SK-N-SH (cell line): Measurements from ENCODE around the gene BSPRY. TPM values are rescaled to one million over a fixed set of nuclear protein-coding genes. Genes with fewer than 3 reads are reported as not detected.

Experiments
- CTCF ChIA-PET: fragments of 300-600, 350-600 bp; formaldehyde crosslinking; extraction: SDS; loops from one replicate; lab custom pipeline; 2021; lab: Yijun Ruan, JAX
- POLR2A ChIA-PET: fragments of 350-600 bp; sonication (Branson Sonifier 250); formaldehyde crosslinking; extraction: SDS; loops from one replicate; lab custom pipeline; 2020; ENCODE audit warnings: antibody characterized with exemption, inconsistent platforms; lab: Yijun Ruan, JAX
- DNase-seq: peaks from one replicate; pipeline ENCODE4 v3.0.0; 2012
- H2AFZ ChIP-seq: fragments of 200-600 bp; sonication (generic); 2 replicates; pipeline ENCODE4 v1.8.1; 2016; ENCODE audit warnings: antibody characterized with exemption, mild to moderate bottlenecking, low read depth
- H3F3A ChIP-seq: fragments of 200-600 bp; sonication (generic); replicated peaks from 2 replicates; pipeline ENCODE3; 2016; ENCODE audit warnings: antibody characterized with exemption, mild to moderate bottlenecking; ENCODE audit not compliant: insufficient read depth
- H3K27ac ChIP-seq, 2 experiments: fragments of 200-500 bp in 1 of 2; fragments of 200-600 bp in 1 of 2; sonication (Bioruptor generic) in 1 of 2; sonication (generic), shearing (Covaris generic) in 1 of 2; 2 replicates each; pipeline versions ENCODE4 v1.5.1 to v1.6.1; 2014 to 2016; ENCODE audit warnings: low read depth in 2 of 2, inconsistent platforms in 1 of 2, low read length in 1 of 2, mild to moderate bottlenecking in 1 of 2, mixed read lengths in 1 of 2
- H3K27me3 ChIP-seq: fragments of 200-600 bp; sonication (generic), shearing (Covaris generic); 2 replicates; pipeline ENCODE4 v1.6.1; 2016; ENCODE audit warnings: mixed run types; ENCODE audit not compliant: insufficient read depth
- H3K36me3 ChIP-seq, 2 experiments: fragments of 200-500 bp in 1 of 2; fragments of 200-600 bp in 1 of 2; sonication (Bioruptor generic) in 1 of 2; sonication (generic) in 1 of 2; replicated peaks in 1 of 2; 2 replicates each; pipeline versions ENCODE3 to v1.5.1; 2014 to 2016; ENCODE audit warnings: low read length in 1 of 2, mild to moderate bottlenecking in 1 of 2; ENCODE audit not compliant: insufficient read depth in 2 of 2, control insufficient read depth in 1 of 2
- H3K4me1 ChIP-seq, 2 experiments: fragments of 200-500 bp in 1 of 2; fragments of 200-600 bp in 1 of 2; sonication (Bioruptor generic) in 1 of 2; sonication (generic), shearing (Covaris generic) in 1 of 2; 2 replicates each; pipeline versions ENCODE4 v1.5.1 to v1.6.1; 2014 to 2016; ENCODE audit warnings: low read depth in 1 of 2, low read length in 1 of 2, mixed run types in 1 of 2; ENCODE audit not compliant: insufficient read depth in 2 of 2, control insufficient read depth in 1 of 2
- H3K4me2 ChIP-seq: fragments of 200-600 bp; sonication (generic), shearing (Covaris generic); 2 replicates; pipeline ENCODE4 v1.6.1; 2017; ENCODE audit warnings: mixed run types
- H3K4me3 ChIP-seq, 2 experiments: fragments of 200-500 bp in 1 of 2; fragments of 200-600 bp in 1 of 2; sonication (Bioruptor generic) in 1 of 2; sonication (generic), shearing (Covaris generic) in 1 of 2; 2 replicates each; pipeline versions ENCODE4 v1.5.1 to v1.8.1; 2014 to 2016; ENCODE audit warnings: low read depth in 2 of 2, inconsistent platforms in 1 of 2, low read length in 1 of 2, mild to moderate bottlenecking in 1 of 2, mixed read lengths in 1 of 2, moderate library complexity in 1 of 2
- H3K79me2 ChIP-seq: fragments of 200-600 bp; sonication (generic); 2 replicates; pipeline ENCODE4 v1.8.1; 2017; ENCODE audit warnings: mild to moderate bottlenecking; ENCODE audit not compliant: insufficient read depth
- H3K9ac ChIP-seq: fragments of 200-600 bp; sonication (generic); 2 replicates; pipeline ENCODE4 v1.6.1; 2017; ENCODE audit warnings: mixed run types
- H3K9me2 ChIP-seq: fragments of 200-600 bp; sonication (generic); 2 replicates; pipeline ENCODE4 v1.6.1; 2017; ENCODE audit warnings: mixed run types
- H3K9me3 ChIP-seq: fragments of 200-600 bp; sonication (generic); 2 replicates; pipeline ENCODE4 v1.6.1; 2017; ENCODE audit warnings: mixed run types, mild to moderate bottlenecking, moderate library complexity
- H4K20me1 ChIP-seq: fragments of 200-600 bp; sonication (generic); 2 replicates; pipeline ENCODE4 v1.6.1; 2017; ENCODE audit warnings: mild to moderate bottlenecking, mixed run types; ENCODE audit not compliant: insufficient read depth
- CHD2 ChIP-seq: fragments of 150-350 bp; IDR thresholded peaks from 2 replicates; pipeline ENCODE4 v1.6.1; 2018; ENCODE audit warnings: low read length; ENCODE audit not compliant: partially characterized antibody
- CTCF ChIP-seq: fragments of 200-600 bp; sonication (generic); IDR thresholded peaks from 2 replicates; pipeline ENCODE4 v1.6.1; 2017; ENCODE audit warnings: antibody characterized with exemption, mild to moderate bottlenecking, moderate library complexity
- EP300 ChIP-seq, 2 experiments: IDR thresholded peaks; 2 replicates each; pipeline versions ENCODE4 v1.4.0 to v1.6.1; 2012; ENCODE audit warnings: borderline replicate concordance in 1 of 2, low read depth in 1 of 2, low read length in 1 of 2
- EZH2phosphoT487 ChIP-seq: fragments of 200-600 bp; sonication (generic); IDR thresholded peaks from 2 replicates; pipeline ENCODE4 v1.6.1; 2017; ENCODE audit warnings: low read depth, mixed run types, mild to moderate bottlenecking, antibody characterized with exemption, moderate library complexity, borderline replicate concordance
- FOXJ3 ChIP-seq: sonication (generic); formaldehyde crosslinking; IDR thresholded peaks from 2 replicates; pipeline ENCODE4 v1.5.1; 2020; ENCODE audit warnings: mild to moderate bottlenecking, missing genetic modification reagents
- FOXM1 ChIP-seq: IDR thresholded peaks from 2 replicates; pipeline ENCODE4 v1.4.0; 2012; ENCODE audit warnings: low read depth, mild to moderate bottlenecking
- JUND ChIP-seq: IDR thresholded peaks from 2 replicates; pipeline ENCODE4 v1.4.0; 2012
- MEF2A ChIP-seq: IDR thresholded peaks from 2 replicates; pipeline ENCODE4 v1.4.0; 2012; ENCODE audit warnings: low read depth, borderline replicate concordance
- NFIC ChIP-seq: IDR thresholded peaks from 2 replicates; pipeline ENCODE4 v1.4.0; 2012; ENCODE audit warnings: borderline replicate concordance
- NRF1 ChIP-seq: IDR thresholded peaks from 2 replicates; pipeline ENCODE4 v1.6.1; 2012; ENCODE audit warnings: low read depth, mild to moderate bottlenecking, low read length
- RAD21 ChIP-seq: IDR thresholded peaks from 2 replicates; pipeline ENCODE4 v1.6.1; 2012; ENCODE audit warnings: mild to moderate bottlenecking, low read length
- RFX5 ChIP-seq: IDR thresholded peaks from 2 replicates; pipeline ENCODE4 v1.6.1; 2012; ENCODE audit warnings: mild to moderate bottlenecking, improper control_type of control experiment, low read length
- SIN3A ChIP-seq: IDR thresholded peaks from 2 replicates; pipeline ENCODE4 v1.6.1; 2012; ENCODE audit warnings: low read depth, mild to moderate bottlenecking, low read length, moderate library complexity, borderline replicate concordance
- TAF1 ChIP-seq: IDR thresholded peaks from 2 replicates; pipeline ENCODE4 v1.6.1; 2012; ENCODE audit warnings: low read depth, mild to moderate bottlenecking, low read length, moderate library complexity, borderline replicate concordance
- TEAD4 ChIP-seq: IDR thresholded peaks from 2 replicates; pipeline ENCODE4 v1.4.0; 2012; ENCODE audit warnings: mild to moderate bottlenecking, borderline replicate concordance; ENCODE audit not compliant: insufficient read depth
- WGBS: methylation state at CpG from one replicate; pipeline ENCODE4 v1.1.6; 2017; ENCODE audit warnings: low lambda C conversion rate; 5-methylcytosine and 5-hydroxymethylcytosine counted together
- polyA plus RNA-seq, 3 experiments: library from polyadenylated mRNA; depleted of rRNA; stranded (reverse); fragments of >200 nt; gene quantifications; 2 replicates each; pipeline ENCODE4 v1.2.3, GENCODE V29; 2012

Gene BSPRY
- polyA plus RNA-seq, 1 of the 3 experiments (the other 2 are of a cell fraction), result not detected

DNA sequence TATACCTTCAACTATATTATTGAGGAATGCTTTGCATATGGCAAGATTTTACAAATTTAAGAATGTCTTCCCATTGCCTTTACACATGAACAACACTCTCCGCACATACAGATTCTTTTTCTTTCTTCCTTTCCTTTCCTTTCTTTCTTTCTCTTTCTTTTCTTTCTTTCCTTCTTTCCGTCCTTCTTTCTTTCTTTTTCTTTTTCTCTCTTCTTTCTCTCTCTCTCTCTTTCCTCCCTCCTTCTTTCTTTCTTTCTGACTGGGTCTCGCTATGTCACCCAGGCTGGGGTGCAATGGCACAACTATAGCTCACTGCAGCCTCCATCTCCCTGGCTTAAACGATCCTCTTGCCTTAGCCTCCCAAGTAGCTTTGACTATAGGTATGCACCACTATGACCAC lies 23.1 kb upstream of the BSPRY start:
- H3K9ac ChIP-seq, result no peak overlapping the region
- DNase-seq, result no peak
- H3K9me3 ChIP-seq, result no peaks in the 10 kb centered on the region
- H3K9me2 ChIP-seq, result no peaks in the 10 kb centered on the region
- POLR2A ChIA-PET, result no interaction called here
- CTCF ChIA-PET, result interaction anchor here (1.1 kb wide), 1 partner anchor 84 kb away, joined by 3 read pairs; the partner anchor contains the start of genes C9orf43 and POLE3
- H3K36me3 ChIP-seq, result no peaks in the 10 kb centered on the region
- no peak overlapping the region for H2AFZ ChIP-seq
- TF ChIP-seq JUND, result no peak
- no peak for TF ChIP-seq EZH2phosphoT487
- no peak for TF ChIP-seq NRF1
- TF ChIP-seq RAD21, result no peak
- TF ChIP-seq TEAD4, result no peak
- no peak for TF ChIP-seq RFX5
- H3K27me3 ChIP-seq, result no peaks in the 10 kb centered on the region; the same call in 1 of the 2 replicates
- no peak overlapping the region for H3K4me2 ChIP-seq
- WGBS, result 93% methylated on average over 4 of the region's 4 CpGs
- no peaks in the 10 kb centered on the region for H3K79me2 ChIP-seq
- H4K20me1 ChIP-seq, result no peaks in the 10 kb centered on the region
- no peak overlapping the region for H3K27ac ChIP-seq
- H3K4me3 ChIP-seq, result no peak overlapping the region
- no peaks in the 10 kb centered on the region for H3K4me1 ChIP-seq
- H3F3A ChIP-seq, result no peaks in the 10 kb centered on the region

DNA sequence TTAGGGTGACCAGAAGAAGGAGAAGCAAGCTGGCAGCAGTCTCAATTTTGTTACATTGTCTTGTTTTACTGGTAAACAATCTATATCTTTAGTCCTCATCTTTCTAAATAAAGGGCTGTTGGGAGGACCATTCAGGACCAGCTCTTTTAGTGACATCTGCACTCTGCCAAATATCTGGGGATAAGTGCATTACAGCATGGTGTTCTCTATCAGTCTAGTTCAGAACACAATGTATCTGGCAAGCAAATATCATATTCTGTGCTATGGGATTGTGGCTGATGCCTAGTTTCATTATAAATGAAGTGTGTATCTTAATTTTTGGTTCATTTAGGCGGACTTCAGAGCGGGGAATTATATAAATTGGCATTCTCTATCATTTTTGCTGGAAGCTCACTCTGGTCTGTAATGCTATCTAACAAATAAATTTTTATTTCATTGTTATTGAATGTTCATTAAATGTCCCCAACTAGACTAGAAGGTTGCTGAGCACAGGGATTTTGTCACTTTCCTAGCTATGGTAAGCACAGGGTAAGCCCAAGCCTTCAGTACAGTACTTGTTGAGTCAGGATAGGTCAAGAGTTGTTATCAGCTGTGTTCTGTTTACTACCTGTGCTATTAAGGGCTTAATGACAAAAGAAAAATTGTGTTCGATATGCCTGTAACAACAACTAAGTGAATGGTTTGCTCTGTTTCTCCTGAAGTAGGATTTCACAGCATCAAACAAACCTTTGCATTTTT lies 21.1 kb upstream of the BSPRY start:
- Histone ChIP-seq H2AFZ (no peak overlapping the region), H4K20me1 (no peaks in the 10 kb centered on the region), H3K27ac (no peak overlapping the region), H3K79me2 (no peaks in the 10 kb centered on the region), H3F3A (no peaks in the 10 kb centered on the region), H3K9me2 (no peaks in the 10 kb centered on the region), H3K4me2 (no peak overlapping the region), H3K9ac (no peak overlapping the region), H3K4me3 (no peak overlapping the region), H3K27me3 (no peaks in the 10 kb centered on the region), H3K4me1 (no peaks in the 10 kb centered on the region), H3K9me3 (no peaks in the 10 kb centered on the region), H3K36me3 (no peaks in the 10 kb centered on the region)
- WGBS, result 93% methylated on average over 3 of the region's 3 CpGs
- POLR2A ChIA-PET, result no interaction called here
- no peak for DNase-seq
- CTCF ChIA-PET, result interaction anchor here (1.8 to 2.6 kb wide), 2 partner anchors 10 to 78 kb away, joined by 6 read pairs; no protein-coding TSS in a partner anchor
- no peak for TF ChIP-seq EP300 (IDR thresholded peaks at IDR 0.05; ENCODE audit: borderline replicate concordance in 1 of 2, low read depth in 1 of 2, low read length in 1 of 2)
- TF ChIP-seq NFIC, result no peak
- no peak for TF ChIP-seq NRF1
- no peak for TF ChIP-seq CTCF
- no peak for TF ChIP-seq RAD21
- no peak for TF ChIP-seq CHD2
- TF ChIP-seq SIN3A, result no peak
- TF ChIP-seq TAF1, result no peak
- TF ChIP-seq FOXM1, result no peak
- no peak for TF ChIP-seq EZH2phosphoT487
- TF ChIP-seq FOXJ3 (CRISPR knock-in tag), result no peak
- no peak for TF ChIP-seq MEF2A
